ENCODE measurements around the gene SRD5A3.
"Not testable (repeated sequence)": the region's sequence is repeated elsewhere in the genome, so short reads cannot be mapped to it uniquely, and the experiment has no call there.

SRD5A3 gene

DNA sequence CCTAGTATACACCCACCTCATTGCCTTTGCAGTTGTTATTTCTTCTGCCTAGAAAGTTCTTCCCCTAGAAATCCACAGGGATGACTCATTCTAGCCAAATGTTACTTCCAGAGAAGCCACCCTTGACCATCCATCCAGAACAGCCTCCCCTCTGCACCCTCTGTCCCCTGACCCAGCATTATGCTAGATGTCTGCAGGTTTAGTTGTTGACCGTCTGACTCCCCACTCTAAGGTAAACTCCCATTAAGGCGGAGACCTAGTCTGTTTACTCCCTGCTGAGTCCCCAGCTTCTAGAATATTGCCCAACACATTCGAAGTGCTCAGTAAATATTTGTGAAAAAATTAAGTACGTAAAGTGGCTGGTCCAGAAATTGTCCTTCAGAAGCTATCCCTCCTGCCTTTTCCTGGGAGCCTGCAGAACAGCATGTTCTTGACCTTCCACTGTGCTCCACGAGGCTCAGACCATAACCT is 11.0 kb downstream of the SRD5A3 start:
- TF ChIP-seq, protein P1, sequence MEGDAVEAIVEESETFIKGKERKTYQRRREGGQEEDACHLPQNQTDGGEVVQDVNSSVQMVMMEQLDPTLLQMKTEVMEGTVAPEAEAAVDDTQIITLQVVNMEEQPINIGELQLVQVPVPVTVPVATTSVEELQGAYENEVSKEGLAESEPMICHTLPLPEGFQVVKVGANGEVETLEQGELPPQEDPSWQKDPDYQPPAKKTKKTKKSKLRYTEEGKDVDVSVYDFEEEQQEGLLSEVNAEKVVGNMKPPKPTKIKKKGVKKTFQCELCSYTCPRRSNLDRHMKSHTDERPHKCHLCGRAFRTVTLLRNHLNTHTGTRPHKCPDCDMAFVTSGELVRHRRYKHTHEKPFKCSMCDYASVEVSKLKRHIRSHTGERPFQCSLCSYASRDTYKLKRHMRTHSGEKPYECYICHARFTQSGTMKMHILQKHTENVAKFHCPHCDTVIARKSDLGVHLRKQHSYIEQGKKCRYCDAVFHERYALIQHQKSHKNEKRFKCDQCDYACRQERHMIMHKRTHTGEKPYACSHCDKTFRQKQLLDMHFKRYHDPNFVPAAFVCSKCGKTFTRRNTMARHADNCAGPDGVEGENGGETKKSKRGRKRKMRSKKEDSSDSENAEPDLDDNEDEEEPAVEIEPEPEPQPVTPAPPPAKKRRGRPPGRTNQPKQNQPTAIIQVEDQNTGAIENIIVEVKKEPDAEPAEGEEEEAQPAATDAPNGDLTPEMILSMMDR (IDR thresholded peaks at IDR 0.05; ENCODE audit: extremely low read depth, missing control alignments) = no peak
- no peak for DNase-seq (ENCODE audit: low spot score)

DNA sequence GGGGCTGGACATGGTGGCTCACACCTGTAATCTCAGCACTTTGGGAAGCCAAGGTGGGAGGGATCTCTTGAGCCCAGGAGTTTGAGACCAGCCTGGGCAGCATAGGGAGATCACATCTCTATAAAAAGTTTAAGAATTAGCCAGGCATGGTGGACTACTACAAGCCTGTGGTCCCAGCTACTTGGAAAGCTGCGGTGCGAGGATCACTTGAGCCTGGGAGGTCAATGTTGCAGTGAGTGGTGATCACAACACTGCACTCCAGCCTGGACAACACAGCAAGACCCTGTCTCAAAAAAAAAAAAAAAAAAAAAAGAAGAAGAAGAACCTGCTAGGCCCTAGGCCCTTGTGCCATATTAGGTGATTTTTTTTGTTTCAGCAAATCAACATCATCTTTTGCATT is 12.2 kb downstream of the SRD5A3 start:
- DNase-seq (ENCODE audit: low spot score) = no peak
- TF ChIP-seq, protein P1 (IDR thresholded peaks at IDR 0.05; ENCODE audit: extremely low read depth, missing control alignments) = no peak

DNA sequence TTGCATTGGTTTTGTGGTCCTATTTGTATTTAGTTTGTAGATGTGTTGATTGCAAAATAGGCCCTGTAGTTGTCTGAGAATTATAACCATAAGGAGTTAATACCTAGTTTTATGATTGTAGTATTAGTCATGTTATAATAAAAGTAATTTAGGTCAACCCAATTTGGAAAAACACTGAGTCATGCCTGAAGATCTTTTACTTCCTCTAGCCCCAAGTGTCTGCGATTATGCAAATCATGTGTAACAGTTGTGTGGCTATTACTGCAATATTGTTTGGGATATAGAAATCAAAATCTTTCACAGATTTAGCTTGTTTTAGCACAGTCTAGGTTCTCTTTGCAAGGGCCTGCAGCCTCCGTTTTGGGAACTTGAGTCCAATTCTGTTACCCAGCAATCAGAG is 12.6 kb downstream of the SRD5A3 start:
- peak; percentile 44 for DNase-seq (ENCODE audit: low spot score)
- TF ChIP-seq, protein P1 (IDR thresholded peaks at IDR 0.05; ENCODE audit: extremely low read depth, missing control alignments) = no peak

DNA sequence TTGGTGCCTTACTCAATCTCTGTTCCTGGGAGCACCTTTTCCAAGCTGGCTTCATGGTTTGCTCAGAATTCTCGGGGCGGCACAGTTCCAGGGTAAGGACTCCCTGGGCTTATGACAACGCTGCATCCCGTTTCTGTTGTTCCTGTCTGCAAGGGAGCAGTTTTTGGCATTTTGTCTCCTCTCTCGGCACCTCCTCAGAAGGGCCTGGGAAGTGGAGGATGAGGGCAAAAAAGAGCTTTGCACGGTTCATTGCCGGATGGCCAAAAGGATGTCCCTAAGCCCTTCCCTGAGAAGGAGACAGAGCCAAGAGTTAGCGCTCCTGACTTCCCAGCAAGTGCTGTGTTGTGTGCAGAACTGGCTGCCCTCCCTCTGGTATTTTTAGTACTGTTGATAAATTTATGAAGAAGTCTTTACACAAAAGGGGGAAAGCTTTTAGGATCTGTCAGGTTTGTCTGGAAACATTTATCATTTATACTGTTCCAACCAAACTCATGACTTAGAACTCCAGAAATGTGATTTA is 13.4 kb downstream of the SRD5A3 start:
- DNase-seq (ENCODE audit: low spot score) = no peak
- TF ChIP-seq, protein P1 (IDR thresholded peaks at IDR 0.05; ENCODE audit: extremely low read depth, missing control alignments) = no peak

DNA sequence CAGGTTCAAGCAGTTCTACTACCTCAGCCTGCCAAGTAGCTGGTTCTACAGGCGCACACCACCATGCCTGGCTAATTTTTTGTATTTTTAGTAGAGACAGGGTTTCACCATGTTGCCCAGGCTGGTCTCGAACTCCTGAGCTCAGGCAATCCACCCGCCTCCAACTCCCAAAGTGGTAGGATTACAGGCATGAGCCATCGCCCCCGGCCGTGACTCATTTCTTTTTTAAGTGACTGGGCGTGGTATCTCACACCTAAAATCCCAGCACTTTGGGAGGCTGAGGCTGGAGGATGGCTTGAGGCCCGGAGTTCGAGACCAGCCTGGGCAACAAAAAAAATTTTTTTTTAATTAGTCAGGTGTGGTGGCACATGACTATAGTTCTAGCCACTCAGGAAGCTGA is 16.9 kb downstream of the SRD5A3 start:
- not testable (repeated sequence) for DNase-seq (ENCODE audit: low spot score)

DNA sequence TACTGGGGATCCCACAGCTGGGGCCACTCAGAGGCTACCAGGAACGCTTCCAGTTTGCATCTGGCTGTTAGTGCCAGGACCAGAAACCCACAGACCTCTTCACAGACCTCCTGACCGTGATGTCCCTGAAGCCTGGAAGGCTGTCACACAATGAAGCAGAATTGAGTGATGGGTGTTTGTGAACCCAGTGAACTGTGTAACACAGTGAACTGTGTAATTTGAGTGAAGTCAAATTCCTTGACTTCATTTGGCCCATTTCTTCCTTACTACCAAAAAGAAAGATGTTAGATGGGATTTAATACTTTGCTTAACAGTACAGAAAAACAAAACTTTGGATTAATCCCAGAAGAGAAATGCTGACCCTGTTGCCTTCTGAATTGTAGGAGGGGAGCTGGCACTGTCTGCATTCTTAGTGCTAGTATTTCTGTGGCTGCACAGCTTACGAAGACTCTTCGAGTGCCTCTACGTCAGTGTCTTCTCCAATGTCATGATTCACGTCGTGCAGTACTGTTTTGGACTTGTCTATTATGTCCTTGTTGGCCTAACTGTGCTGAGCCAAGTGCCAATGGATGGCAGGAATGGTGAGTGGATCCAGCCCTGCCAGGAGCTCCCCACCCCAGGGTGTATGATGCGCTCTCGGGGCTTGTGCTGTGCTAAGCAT is 17.8 kb downstream of the SRD5A3 start:
- TF ChIP-seq, protein P1 (IDR thresholded peaks at IDR 0.05; ENCODE audit: extremely low read depth, missing control alignments) = no peak
- no peak for DNase-seq (ENCODE audit: low spot score)

DNA sequence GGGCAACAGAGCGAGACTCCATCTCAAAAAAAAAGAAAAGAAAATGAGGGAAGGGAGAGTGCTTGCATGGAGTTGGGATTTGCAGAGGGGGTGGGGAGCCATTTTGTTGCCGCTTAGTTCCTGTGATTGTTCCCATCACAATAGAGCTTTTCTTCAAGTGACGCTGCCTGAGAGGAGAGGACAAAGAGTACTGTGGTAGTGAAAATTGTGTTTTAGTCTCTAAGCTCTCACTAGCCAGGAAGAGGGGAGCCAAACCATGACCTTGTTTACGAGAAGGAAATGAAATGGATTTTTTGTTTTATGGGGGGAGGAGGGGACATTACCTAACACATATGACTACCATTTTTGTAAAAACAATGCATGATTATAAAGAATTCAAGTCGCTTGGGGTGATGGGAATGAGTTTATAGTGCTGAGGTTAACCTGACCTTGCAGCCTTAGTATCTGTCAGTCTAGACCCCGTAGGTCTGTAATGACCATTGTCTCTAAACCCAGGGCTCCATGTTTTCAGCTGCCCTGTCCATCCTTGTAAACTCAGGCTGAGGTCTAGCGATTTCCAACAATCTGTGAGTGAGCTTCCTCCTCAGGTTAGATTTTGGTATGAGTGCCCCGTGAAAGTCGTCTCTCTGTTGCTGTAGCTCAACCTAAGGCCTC is 18.8 kb downstream of the SRD5A3 start:
- TF ChIP-seq, protein P1 (IDR thresholded peaks at IDR 0.05; ENCODE audit: extremely low read depth, missing control alignments) = no peak
- DNase-seq (ENCODE audit: low spot score) = no peak
